Endometrium (tissue), 2 donors: ENCODE data around the gene KIF3A.
"Not testable (repeated sequence)": the region's sequence is repeated elsewhere in the genome, so short reads cannot be mapped to it uniquely, and the experiment has no call there.

Experiments used
- FAIRE-seq: peaks from 2 replicates; lab custom pipeline; 2012; peaks lifted over from hg19 to GRCh38; lab: Jason Lieb, UNC
- donor health status: control.
- donor health status: control.

The KIF3A gene

GRCh38 chr5:132718544-132719312, 18.6 kb downstream of the KIF3A start:
- FAIRE-seq: no peak

GRCh38 chr5:132714456-132715307, 22.7 kb downstream of the KIF3A start:
- peak; percentile 91 for FAIRE-seq

- FAIRE-seq: no peak
These were observed 28.7 kb downstream of the KIF3A start for GRCh38 chr5:132708645-132709044.

- FAIRE-seq: no peak
These were observed 32.5 kb downstream of the KIF3A start for GRCh38 chr5:132704875-132705274.

GRCh38 chr5:132695956-132696355, 41.4 kb downstream of the KIF3A start:
- no peak for FAIRE-seq

- no peak for FAIRE-seq
These were observed 44.7 kb downstream of the KIF3A start for GRCh38 chr5:132692632-132692967.

GRCh38 chr5:132691755-132692631, 45.4 kb downstream of the KIF3A start:
- not testable (repeated sequence) for FAIRE-seq

- FAIRE-seq: no peak
These were observed 47.2 kb downstream of the KIF3A start for GRCh38 chr5:132690156-132690555.

- no peak for FAIRE-seq
These were observed 47.8 kb downstream of the KIF3A start for GRCh38 chr5:132689513-132689912.

- no peak for FAIRE-seq
These were observed 48.6 kb downstream of the KIF3A start for GRCh38 chr5:132688536-132689339.

- no peak for FAIRE-seq
These were observed 49.4 kb downstream of the KIF3A start for GRCh38 chr5:132687995-132688394.

GRCh38 chr5:132686193-132686592, 51.2 kb downstream of the KIF3A start:
- no peak for FAIRE-seq

- FAIRE-seq: no peak
These were observed 52.2 kb downstream of the KIF3A start for GRCh38 chr5:132684922-132685720.

GRCh38 chr5:132684491-132684890, 52.9 kb downstream of the KIF3A start:
- FAIRE-seq: no peak

- FAIRE-seq: no peak
These were observed 55.4 kb downstream of the KIF3A start for GRCh38 chr5:132681983-132682382.

- FAIRE-seq: no peak
These were observed 55.9 kb downstream of the KIF3A start for GRCh38 chr5:132681476-132681831.

- no peak for FAIRE-seq
These were observed 56.4 kb downstream of the KIF3A start for GRCh38 chr5:132680780-132681475.

- FAIRE-seq: no peak
These were observed 57.5 kb downstream of the KIF3A start for GRCh38 chr5:132679717-132680380.

GRCh38 chr5:132679166-132679565, 58.2 kb downstream of the KIF3A start:
- FAIRE-seq: no peak

- no peak for FAIRE-seq
These were observed 58.6 kb downstream of the KIF3A start for GRCh38 chr5:132678735-132679134.
